OCI-LY7 (cell line): Measurements from ENCODE around the gene CHAMP1. TPM values are rescaled to one million over a fixed set of nuclear protein-coding genes. Genes with fewer than 3 reads are reported as not detected.

ENCODE experiments used
- BruUV-seq: library from RNA; stranded (reverse); fragments of 400-500 nt; replicated peaks from 2 replicates; lab custom pipeline; 2021; lab: Mats Ljungman, UMichigan
- CTCF ChIA-PET: fragments of 300-600 bp; sonication (Branson Sonifier 250); formaldehyde crosslinking; loops from one replicate; lab custom pipeline; 2022; ENCODE audit warnings: antibody characterized with exemption; ENCODE audit not compliant: unreplicated experiment; lab: Charles Lee
- POLR2A ChIA-PET: fragments of 300-600 bp; sonication (Branson Sonifier 250); formaldehyde crosslinking; loops from one replicate; lab custom pipeline; 2022; ENCODE audit warnings: antibody characterized with exemption; lab: Charles Lee
- DNase-seq: peaks from one replicate; pipeline ENCODE4 v3.0.0-alpha.2; 2015; ENCODE audit warnings: low spot score
- H2AFZ ChIP-seq: fragments of 200-600 bp; sonication (generic), shearing (Covaris generic); 2 replicates; pipeline ENCODE4 v1.6.1; 2014; ENCODE audit warnings: mild to moderate bottlenecking, antibody characterized with exemption, low read length, moderate library complexity
- H3K27ac ChIP-seq: fragments of 200-600 bp; sonication (generic); 2 replicates; pipeline ENCODE4 v1.5.1; 2014; ENCODE audit warnings: mixed run types, low read depth, mild to moderate bottlenecking, moderate library complexity, low read length, inconsistent platforms; ENCODE audit not compliant: poor library complexity, severe bottlenecking
- H3K36me3 ChIP-seq: fragments of 200-600 bp; sonication (generic); 2 replicates; pipeline ENCODE4 v1.6.1; 2014; ENCODE audit warnings: mild to moderate bottlenecking, antibody characterized with exemption, low read length, moderate library complexity, mixed read lengths; ENCODE audit not compliant: insufficient read depth
- H3K4me1 ChIP-seq: fragments of 200-600 bp; sonication (generic); 2 replicates; pipeline ENCODE4 v1.5.1; 2014; ENCODE audit warnings: mild to moderate bottlenecking, low read length; ENCODE audit not compliant: insufficient read depth, poor library complexity, severe bottlenecking
- H3K4me2 ChIP-seq: fragments of 200-600 bp; sonication (generic); 2 replicates; pipeline ENCODE4 v1.6.1; 2014; ENCODE audit warnings: mild to moderate bottlenecking, low read length
- H3K4me3 ChIP-seq: fragments of 200-600 bp; sonication (generic); 2 replicates; pipeline ENCODE4 v1.5.1; 2014; ENCODE audit warnings: mild to moderate bottlenecking, low read depth, low read length; ENCODE audit not compliant: poor library complexity, severe bottlenecking
- H3K79me2 ChIP-seq: fragments of 200-600 bp; sonication (generic); 2 replicates; pipeline ENCODE4 v1.6.1; 2016; ENCODE audit warnings: low read depth, mild to moderate bottlenecking, low read length, moderate library complexity, mixed read lengths; ENCODE audit not compliant: insufficient read depth
- H3K9me2 ChIP-seq: fragments of 200-600 bp; sonication (generic); 2 replicates; pipeline ENCODE4 v1.6.1; 2016; ENCODE audit warnings: mild to moderate bottlenecking, low read length, mixed read lengths; ENCODE audit not compliant: insufficient read depth
- H3K9me3 ChIP-seq: fragments of 200-600 bp; sonication (generic); 2 replicates; pipeline ENCODE4 v1.6.1; 2014; ENCODE audit warnings: mild to moderate bottlenecking, mixed run types, low read length, mixed read lengths
- H4K20me1 ChIP-seq: fragments of 200-600 bp; sonication (generic); 2 replicates; pipeline ENCODE4 v1.6.1; 2014; ENCODE audit warnings: mild to moderate bottlenecking, antibody characterized with exemption, low read length, moderate library complexity, mixed read lengths; ENCODE audit not compliant: insufficient read depth
- EZH2phosphoT487 ChIP-seq: fragments of 200-600 bp; sonication (generic); IDR thresholded peaks from 2 replicates; pipeline ENCODE4 v1.6.1; 2018; ENCODE audit warnings: low read depth, borderline replicate concordance, mild to moderate bottlenecking, mixed run types, antibody characterized with exemption, low read length, moderate library complexity, mixed read lengths
- intact Hi-C: fragments of 100-400 bp; cut with micrococcal nuclease; formaldehyde crosslinking; loops from one replicate; pipeline ENCODE4 v1.10.0; 2022; ENCODE audit not compliant: unreplicated experiment
- total RNA-seq, 2 experiments: library from RNA; depleted of rRNA in 1 of 2; stranded (reverse); fragments of >200 nt in 1 of 2; shearing (Covaris generic) in 1 of 2; gene quantifications; 2 replicates each; pipeline ENCODE4 v1.2.3, GENCODE V29; 2014 to 2022
- TF ChIP-seq, protein P1 (sequence below): fragments of 200-600 bp; sonication (generic); conservative IDR thresholded peaks from 2 replicates; pipeline ENCODE4 v1.5.1; 2014; ENCODE audit warnings: mild to moderate bottlenecking, antibody characterized with exemption, low read length, moderate library complexity, mixed read lengths

Gene CHAMP1
- total RNA-seq, 2 experiments from 2014 or later, result 13.6 to 37.9 TPM

- Histone ChIP-seq H3K27ac (peak overlapping the region; percentile 86), H2AFZ (no peak overlapping the region), H3K36me3 (peaks cover 40% of the 10 kb centered on the region), H3K4me2 (peak overlapping the region; percentile 77), H3K9me2 (no peaks in the 10 kb centered on the region), H3K9me3 (no peaks in the 10 kb centered on the region), H4K20me1 (no peaks in the 10 kb centered on the region), H3K4me3 (no peak overlapping the region), H3K4me1 (peaks cover 20% of the 10 kb centered on the region), H3K79me2 (peaks cover 19% of the 10 kb centered on the region)
- intact Hi-C loops, result loop anchor here (1.0 to 2.0 kb wide), 3 partner anchors 19 to 45 kb away; partner anchors contain the start of genes CDC16 and CHAMP1
- ChIA-PET CTCF (no interaction called here), POLR2A (interaction anchor here (0.7 to 1.4 kb wide), 6 partner anchors 10 to 55 kb away, joined by 3 to 7 read pairs (median 3); no protein-coding TSS in a partner anchor)
- peak; percentile 16 for DNase-seq
- no peak for TF ChIP-seq EZH2phosphoT487
- TF ChIP-seq, protein P1, sequence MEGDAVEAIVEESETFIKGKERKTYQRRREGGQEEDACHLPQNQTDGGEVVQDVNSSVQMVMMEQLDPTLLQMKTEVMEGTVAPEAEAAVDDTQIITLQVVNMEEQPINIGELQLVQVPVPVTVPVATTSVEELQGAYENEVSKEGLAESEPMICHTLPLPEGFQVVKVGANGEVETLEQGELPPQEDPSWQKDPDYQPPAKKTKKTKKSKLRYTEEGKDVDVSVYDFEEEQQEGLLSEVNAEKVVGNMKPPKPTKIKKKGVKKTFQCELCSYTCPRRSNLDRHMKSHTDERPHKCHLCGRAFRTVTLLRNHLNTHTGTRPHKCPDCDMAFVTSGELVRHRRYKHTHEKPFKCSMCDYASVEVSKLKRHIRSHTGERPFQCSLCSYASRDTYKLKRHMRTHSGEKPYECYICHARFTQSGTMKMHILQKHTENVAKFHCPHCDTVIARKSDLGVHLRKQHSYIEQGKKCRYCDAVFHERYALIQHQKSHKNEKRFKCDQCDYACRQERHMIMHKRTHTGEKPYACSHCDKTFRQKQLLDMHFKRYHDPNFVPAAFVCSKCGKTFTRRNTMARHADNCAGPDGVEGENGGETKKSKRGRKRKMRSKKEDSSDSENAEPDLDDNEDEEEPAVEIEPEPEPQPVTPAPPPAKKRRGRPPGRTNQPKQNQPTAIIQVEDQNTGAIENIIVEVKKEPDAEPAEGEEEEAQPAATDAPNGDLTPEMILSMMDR, result no peak
- no TSS peak for BruUV-seq
Measured at GRCh38 chr13:114279758-114280355, 34.4 kb upstream of the CHAMP1 start.

GRCh38 chr13:114281351-114282040, 32.8 kb upstream of the CHAMP1 start, which contains the start of gene UPF3A:
UPF3A (plus strand) TSS chr13:114281601; CDS start chr13:114281640, 39 bp downstream.
- Histone ChIP-seq H4K20me1 (no peaks in the 10 kb centered on the region), H3K4me2 (peak within 1 kb of the TSS; percentile 87), H3K27ac (peak within 1 kb of the TSS; percentile 86), H2AFZ (peak within 1 kb of the TSS; percentile 55; the same call in 1 of the 2 replicates), H3K36me3 (peaks cover 44% of the 10 kb centered on the region), H3K4me1 (peaks cover 20% of the 10 kb centered on the region), H3K4me3 (peak within 1 kb of the TSS; percentile 85), H3K9me2 (no peaks in the 10 kb centered on the region), H3K9me3 (no peaks in the 10 kb centered on the region), H3K79me2 (peaks cover 19% of the 10 kb centered on the region)
- DNase-seq, result peak; percentile 81
- no TSS peak for BruUV-seq
- intact Hi-C loops, result loop anchor here (2.0 kb wide), 2 partner anchors 21 to 47 kb away; partner anchors contain the start of gene CDC16
- TF ChIP-seq, protein P1, result no peak
- no peak for TF ChIP-seq EZH2phosphoT487
- POLR2A ChIA-PET, result interaction anchor here (0.8 to 1.0 kb wide), 4 partner anchors 13 to 55 kb away, joined by 3 read pairs; no protein-coding TSS in a partner anchor
- CTCF ChIA-PET, result interaction anchor here (0.6 kb wide), 1 partner anchor 377 kb away, joined by 4 read pairs; no protein-coding TSS in a partner anchor
